DOHH2 (cell line): ENCODE results near the gene TMEM239.

Source experiments
- H3F3A ChIP-seq: fragments of 200-600 bp; sonication (generic), shearing (Covaris generic); 2 replicates; pipeline ENCODE4 v1.6.0; 2016; ENCODE audit warnings: antibody characterized with exemption, mild to moderate bottlenecking; ENCODE audit not compliant: control insufficient read depth, insufficient read depth
- H3K27ac ChIP-seq: fragments of 200-600 bp; sonication (generic); 2 replicates; pipeline ENCODE4 v1.5.1; 2014; ENCODE audit warnings: low read depth, mild to moderate bottlenecking, low read length, moderate library complexity
- H3K27me3 ChIP-seq: fragments of 200-600 bp; sonication (generic); 2 replicates; pipeline ENCODE4 v1.6.1; 2014; ENCODE audit warnings: mild to moderate bottlenecking, low read length, mixed read lengths; ENCODE audit not compliant: control insufficient read depth
- H3K36me3 ChIP-seq: fragments of 200-600 bp; sonication (generic); 2 replicates; pipeline ENCODE4 v1.6.1; 2014; ENCODE audit warnings: mild to moderate bottlenecking, low read length, moderate library complexity, mixed read lengths; ENCODE audit not compliant: control insufficient read depth
- H3K4me1 ChIP-seq: fragments of 200-600 bp; sonication (generic); 2 replicates; pipeline ENCODE4 v1.6.1; 2014; ENCODE audit warnings: mild to moderate bottlenecking, low read length, mixed read lengths; ENCODE audit not compliant: control insufficient read depth
- H3K4me2 ChIP-seq: fragments of 200-600 bp; sonication (generic); 2 replicates; pipeline ENCODE4 v1.6.0; 2014; ENCODE audit warnings: mild to moderate bottlenecking, low read length, moderate library complexity
- H3K4me3 ChIP-seq: fragments of 200-600 bp; sonication (generic); 2 replicates; pipeline ENCODE4 v1.5.1; 2014; ENCODE audit warnings: mild to moderate bottlenecking, low read length, mixed read lengths
- H3K79me2 ChIP-seq: fragments of 200-600 bp; sonication (generic); 2 replicates; pipeline ENCODE4 v1.6.1; 2014; ENCODE audit warnings: mild to moderate bottlenecking, low read length, mixed read lengths; ENCODE audit not compliant: control insufficient read depth
- H3K9me2 ChIP-seq: fragments of 200-600 bp; sonication (generic); replicated peaks from 2 replicates; pipeline ENCODE4 v1.6.1; 2014; ENCODE audit warnings: mild to moderate bottlenecking, low read length, mixed read lengths; ENCODE audit not compliant: control insufficient read depth
- H3K9me3 ChIP-seq: fragments of 200-600 bp; sonication (generic); 2 replicates; pipeline ENCODE4 v1.6.1; 2014; ENCODE audit warnings: antibody characterized with exemption, low read length, mixed read lengths; ENCODE audit not compliant: control insufficient read depth, insufficient read depth
- H4K20me1 ChIP-seq: fragments of 200-600 bp; sonication (generic); 2 replicates; pipeline ENCODE4 v1.6.0; 2014; ENCODE audit warnings: low read depth, mild to moderate bottlenecking, antibody characterized with exemption, low read length, moderate library complexity; ENCODE audit not compliant: control insufficient read depth, insufficient read depth
- CTCF ChIP-seq: fragments of 200-600 bp; sonication (generic); IDR thresholded peaks from one replicate; pipeline ENCODE4 v1.5.1; 2014; ENCODE audit warnings: antibody characterized with exemption, mild to moderate bottlenecking, low read depth, low read length; ENCODE audit not compliant: poor library complexity, severe bottlenecking
- EZH2phosphoT487 ChIP-seq: fragments of 200-600 bp; sonication (generic); IDR thresholded peaks from 2 replicates; pipeline ENCODE4 v1.6.1; 2017; ENCODE audit warnings: borderline replicate concordance, mild to moderate bottlenecking, antibody characterized with exemption, low read length, moderate library complexity, mixed read lengths

TMEM239 gene

DNA sequence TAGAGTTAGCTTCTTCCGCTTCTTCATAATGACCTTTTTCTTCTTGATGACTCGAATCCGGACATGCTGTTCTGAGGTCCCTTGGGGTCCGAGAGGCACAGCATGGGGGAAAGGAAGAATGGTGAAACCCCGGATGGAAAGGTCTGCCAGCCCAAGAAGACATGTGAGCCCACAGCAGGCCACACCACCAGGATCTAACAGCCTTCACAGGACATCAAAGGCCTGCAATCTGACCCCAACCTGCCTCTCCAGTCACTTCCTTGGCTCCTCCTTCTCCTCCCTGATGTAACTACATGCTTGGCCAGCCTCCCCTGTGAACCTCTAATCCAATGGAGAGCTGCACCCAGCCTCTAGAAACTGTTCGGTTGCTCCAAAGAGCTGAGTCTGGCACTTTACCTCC, 17.4 kb upstream of the TMEM239 start:
- Histone ChIP-seq H3K9me2 (no peaks in the 10 kb centered on the region), H3K27ac (no peak overlapping the region), H4K20me1 (no peaks in the 10 kb centered on the region), H3K36me3 (no peaks in the 10 kb centered on the region), H3K9me3 (no peaks in the 10 kb centered on the region), H3K4me3 (no peak overlapping the region), H3K79me2 (no peaks in the 10 kb centered on the region), H3K27me3 (peaks cover 3% of the 10 kb centered on the region; the same call in 1 of the 2 replicates), H3F3A (no peaks in the 10 kb centered on the region), H3K4me2 (no peak overlapping the region), H3K4me1 (no peaks in the 10 kb centered on the region)
- TF ChIP-seq EZH2phosphoT487 (no peak), CTCF (no peak)

GRCh38 chr20:2799271-2799670, 16.9 kb upstream of the TMEM239 start:
- Histone ChIP-seq H3F3A (no peaks in the 10 kb centered on the region), H4K20me1 (no peaks in the 10 kb centered on the region), H3K27ac (no peak overlapping the region), H3K4me2 (no peak overlapping the region), H3K4me3 (no peak overlapping the region), H3K9me2 (no peaks in the 10 kb centered on the region), H3K9me3 (no peaks in the 10 kb centered on the region), H3K79me2 (no peaks in the 10 kb centered on the region), H3K36me3 (no peaks in the 10 kb centered on the region), H3K27me3 (peaks cover 3% of the 10 kb centered on the region; the same call in 1 of the 2 replicates), H3K4me1 (no peaks in the 10 kb centered on the region)
- TF ChIP-seq CTCF: no peak
- TF ChIP-seq EZH2phosphoT487: no peak

- Histone ChIP-seq H3K4me3 (no peak overlapping the region), H3K36me3 (no peaks in the 10 kb centered on the region), H3K4me1 (no peaks in the 10 kb centered on the region), H4K20me1 (no peaks in the 10 kb centered on the region), H3F3A (no peaks in the 10 kb centered on the region), H3K9me3 (no peaks in the 10 kb centered on the region), H3K79me2 (no peaks in the 10 kb centered on the region), H3K27ac (no peak overlapping the region), H3K9me2 (no peaks in the 10 kb centered on the region), H3K27me3 (peaks cover 3% of the 10 kb centered on the region; the same call in 1 of the 2 replicates), H3K4me2 (no peak overlapping the region)
- TF ChIP-seq CTCF (no peak), EZH2phosphoT487 (no peak)
Measured at GRCh38 chr20:2799688-2800520, 16.3 kb upstream of the TMEM239 start.
